Stimulated activated CD8-positive, alpha-beta memory T cell treated with anti-CD3 and anti-CD28 coated beads, Interleukin-2, amount 100 ng/mL, for 1 hour (primary cell): ENCODE measurements around the gene SNED1.

Experiments used
- DNase-seq, 2 donors: peaks; one replicate each; pipeline ENCODE4 v3.0.0-alpha.2; 2020; ENCODE audit warnings: low read depth in 2 of 2

Gene SNED1

DNA sequence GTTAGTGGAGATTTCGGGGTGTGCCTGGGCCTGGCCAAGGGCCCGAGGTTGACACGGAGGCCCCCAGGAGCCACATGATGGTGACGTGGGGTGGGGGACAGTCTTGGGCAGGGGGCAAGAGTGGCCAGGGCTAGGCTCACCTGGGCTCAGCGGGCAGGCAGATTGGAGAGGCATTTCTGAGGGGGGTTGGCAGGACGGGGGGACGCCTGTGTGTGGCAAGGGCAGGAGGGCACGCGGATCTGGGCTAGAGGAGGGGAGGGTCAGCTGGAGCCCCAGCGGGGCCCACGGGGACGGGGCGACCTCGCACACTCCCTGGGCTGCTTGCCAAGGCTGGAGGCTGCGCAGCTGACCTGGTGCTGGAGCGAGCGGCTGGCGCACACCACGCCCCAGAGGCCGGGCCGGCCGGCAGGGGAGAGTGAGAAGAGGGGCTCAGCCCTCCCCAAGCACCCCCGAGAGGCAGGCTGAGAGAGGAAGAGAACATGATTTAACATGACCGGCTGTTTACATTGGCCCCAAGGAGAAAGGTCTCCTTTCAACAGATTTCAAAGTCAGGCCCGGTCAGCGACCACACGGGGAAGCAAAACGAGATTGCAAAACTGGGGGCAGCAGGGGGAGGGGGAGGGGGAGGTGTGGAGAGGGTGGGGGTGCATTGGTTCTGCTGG lies 38.0 kb upstream of the SNED1 start:
- DNase-seq = no peak

DNA sequence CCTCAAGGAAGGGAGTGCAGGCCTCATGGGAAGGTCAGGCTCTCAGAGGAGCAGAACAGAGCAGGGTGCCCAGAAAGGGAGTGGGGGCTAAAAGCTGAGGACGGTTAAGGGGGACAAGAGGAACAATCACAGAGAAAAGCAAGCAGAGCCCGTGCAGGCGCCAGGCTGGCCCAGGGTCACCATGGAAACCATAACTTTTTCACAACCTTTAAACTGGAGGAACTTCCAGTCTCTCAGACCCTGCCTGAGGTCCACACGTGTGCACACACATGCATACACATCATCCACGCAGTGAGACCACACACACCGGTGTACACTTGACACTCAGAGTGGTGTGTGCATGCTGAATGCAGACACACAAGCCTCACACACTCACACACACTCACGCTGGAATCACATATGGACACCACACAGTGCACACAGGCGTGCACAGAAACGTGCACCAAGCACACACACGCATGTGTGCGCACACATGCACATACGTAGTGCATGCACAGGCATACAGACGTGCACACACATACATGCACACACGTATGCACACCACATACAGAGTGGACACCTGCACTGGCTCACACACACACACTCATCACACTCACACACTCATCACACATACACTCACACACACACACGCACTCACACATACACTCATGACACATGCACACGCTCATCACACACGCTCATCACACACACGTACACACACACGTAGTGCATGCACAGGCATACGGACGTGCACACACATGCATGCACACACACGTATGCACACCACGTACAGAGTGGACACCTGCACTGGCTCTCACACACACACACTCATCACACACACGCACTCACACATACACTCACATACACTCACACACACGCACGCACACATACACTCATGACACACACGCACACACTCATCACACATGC lies 37.2 kb upstream of the SNED1 start:
- no peak for DNase-seq

DNA sequence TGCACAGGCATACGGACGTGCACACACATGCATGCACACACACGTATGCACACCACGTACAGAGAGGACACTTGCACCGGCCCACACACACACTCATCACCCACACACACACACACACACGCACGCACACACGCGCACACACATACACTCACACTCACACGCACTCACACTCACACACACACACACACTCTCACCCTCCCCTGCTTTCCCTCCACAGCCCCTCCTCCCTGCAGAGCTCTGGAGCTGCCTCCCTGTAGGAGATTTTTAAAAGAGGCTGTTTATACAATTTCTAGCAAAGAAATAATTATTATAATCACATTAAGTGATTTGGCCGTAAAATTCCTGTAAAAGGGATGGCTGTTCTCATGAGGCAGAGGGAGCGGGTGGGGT lies 36.5 kb upstream of the SNED1 start:
- DNase-seq = no peak

DNA sequence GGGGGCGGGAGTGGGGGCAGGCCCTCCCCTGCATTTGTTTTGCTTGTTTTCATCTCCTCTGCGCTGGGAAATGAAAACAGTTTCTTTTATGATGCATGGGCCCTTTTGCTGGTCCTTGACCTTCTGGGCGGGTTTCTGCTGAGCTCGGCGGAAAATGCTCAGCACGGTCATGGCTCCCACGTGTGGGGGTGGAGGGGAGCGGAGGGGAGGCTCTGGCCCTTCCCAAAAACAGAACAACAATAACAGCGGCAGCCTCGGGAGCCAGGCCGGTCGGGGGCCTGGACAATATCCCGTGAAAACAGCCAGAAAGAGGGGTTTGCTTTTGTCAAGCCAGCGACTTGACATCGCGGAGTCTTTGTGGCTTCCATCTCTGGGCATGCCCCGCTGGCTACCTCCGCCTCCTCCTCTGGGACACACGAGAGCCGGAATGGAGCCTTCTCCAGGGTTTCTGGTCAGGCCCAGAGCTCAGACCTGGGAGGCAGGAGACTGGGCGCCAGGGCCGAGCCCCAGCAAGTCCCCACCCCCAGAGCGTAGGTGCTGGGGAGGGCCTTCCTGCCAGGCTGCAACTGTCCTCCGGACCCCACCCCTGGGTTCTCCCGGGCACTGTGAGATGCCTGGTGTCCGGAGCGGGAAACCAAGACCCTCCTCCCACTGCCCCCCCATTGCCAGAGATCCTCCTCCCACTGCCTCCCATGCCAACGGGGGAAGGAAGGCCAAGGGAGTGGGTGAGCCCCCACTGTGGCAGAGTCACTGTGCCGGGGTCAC lies 35.9 kb upstream of the SNED1 start:
- DNase-seq = no peak

DNA sequence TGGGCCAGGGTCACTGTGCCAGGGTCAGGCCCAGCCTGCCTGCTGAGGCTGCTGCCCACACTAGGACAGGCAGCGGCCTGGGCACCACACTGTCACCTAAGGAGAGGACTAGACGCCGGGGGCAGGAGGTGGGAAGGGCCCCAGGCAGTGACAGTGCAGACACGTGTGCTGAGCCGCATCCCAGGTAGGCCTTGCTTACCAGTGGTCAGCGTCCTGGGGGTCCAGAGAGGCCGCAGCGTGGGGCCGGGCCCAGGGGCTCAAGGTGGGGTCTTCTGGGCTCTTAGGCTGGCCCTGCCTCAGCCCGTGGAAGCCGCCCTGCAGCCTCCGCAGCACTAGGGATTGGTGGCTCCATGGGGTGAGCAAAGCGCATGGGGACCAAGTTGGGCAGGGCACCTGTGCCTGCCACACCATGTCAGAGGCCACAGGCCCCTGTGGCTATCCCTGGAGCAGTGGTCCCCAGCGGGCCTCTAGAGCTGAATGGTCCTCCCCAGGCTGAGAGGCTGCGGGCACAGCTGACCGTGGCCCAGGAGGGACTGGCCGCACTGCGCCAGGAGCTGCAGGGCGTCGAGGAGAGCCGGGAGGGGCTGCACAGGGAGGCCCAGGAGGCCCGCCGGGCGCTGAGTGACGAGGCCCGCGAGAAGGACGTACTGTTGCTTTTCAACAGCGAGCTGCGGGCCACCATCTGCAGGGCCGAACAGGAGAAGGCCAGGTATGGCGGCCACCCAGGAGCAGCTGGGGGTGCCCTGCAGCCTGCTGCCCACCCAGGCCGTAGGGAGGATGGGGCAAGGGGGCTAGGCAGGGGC lies 35.2 kb upstream of the SNED1 start:
- DNase-seq = no peak

DNA sequence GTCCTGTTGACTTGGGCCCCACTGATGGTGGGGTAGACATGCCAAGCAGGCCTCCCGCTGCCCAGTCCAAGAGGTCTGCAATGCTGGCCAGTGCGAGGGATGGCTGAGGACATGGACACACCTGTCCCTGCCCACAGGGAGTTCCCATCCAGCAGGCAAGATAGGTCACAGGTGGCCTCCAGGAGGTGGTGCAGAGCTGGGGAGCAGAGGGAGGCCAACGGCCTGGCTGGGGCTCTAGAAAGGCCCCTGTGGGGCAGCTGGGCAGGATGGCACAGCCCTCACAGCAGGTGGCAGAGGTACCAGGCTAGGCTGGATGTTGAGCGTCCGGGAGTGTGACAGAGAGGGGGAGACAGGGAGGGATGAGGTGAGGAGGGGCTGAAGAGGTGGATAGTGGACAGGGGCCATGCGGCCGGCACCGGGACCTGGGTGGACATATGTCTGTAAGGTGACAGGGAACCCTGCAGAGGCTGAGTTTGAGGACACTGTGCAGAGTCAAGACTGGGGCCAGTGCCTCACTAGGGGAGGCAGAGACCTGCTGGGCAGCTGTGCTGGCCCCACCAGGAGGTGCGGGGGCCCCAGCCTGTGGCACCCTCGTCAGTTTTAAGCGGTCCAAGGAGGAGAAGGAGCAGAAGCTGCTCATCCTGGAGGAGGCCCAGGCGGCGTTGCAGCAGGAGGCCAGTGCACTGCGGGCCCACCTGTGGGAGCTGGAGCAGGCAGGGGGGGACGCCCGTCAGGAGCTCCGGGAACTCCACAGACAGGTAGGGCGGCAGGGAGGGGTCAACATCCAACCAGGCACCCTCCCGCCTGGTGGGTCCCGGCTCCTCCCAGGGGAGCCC lies 34.3 kb upstream of the SNED1 start:
- DNase-seq = no peak

DNA sequence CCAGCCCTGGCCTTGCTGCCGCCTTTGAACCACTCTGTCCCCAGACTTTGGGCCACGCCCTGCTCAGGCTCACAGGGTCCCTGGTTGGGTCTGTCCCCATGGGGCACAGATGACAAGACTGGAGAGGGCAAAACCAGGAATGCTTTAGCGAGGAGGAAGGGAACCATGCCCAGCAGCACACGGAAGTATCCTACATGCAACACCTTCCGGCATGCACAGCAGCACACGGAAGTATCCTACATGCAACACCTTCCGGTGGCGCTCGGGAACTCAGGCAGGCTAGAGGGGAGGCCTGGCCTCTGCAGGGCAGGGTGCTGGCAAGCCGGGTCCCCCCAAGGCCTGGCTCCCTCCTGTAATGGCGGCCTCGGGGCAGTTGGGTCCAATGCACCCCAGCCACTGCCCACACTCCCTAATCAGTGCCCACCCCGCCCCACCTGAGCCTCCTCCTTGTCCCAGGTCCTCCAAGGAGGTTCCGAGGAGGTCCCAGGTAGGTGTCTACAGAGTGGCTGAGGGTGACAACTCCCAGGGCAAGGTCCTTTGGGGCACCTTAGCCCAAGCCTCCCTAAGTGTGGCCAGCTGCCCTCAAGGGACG lies 33.6 kb upstream of the SNED1 start:
- no peak for DNase-seq

DNA sequence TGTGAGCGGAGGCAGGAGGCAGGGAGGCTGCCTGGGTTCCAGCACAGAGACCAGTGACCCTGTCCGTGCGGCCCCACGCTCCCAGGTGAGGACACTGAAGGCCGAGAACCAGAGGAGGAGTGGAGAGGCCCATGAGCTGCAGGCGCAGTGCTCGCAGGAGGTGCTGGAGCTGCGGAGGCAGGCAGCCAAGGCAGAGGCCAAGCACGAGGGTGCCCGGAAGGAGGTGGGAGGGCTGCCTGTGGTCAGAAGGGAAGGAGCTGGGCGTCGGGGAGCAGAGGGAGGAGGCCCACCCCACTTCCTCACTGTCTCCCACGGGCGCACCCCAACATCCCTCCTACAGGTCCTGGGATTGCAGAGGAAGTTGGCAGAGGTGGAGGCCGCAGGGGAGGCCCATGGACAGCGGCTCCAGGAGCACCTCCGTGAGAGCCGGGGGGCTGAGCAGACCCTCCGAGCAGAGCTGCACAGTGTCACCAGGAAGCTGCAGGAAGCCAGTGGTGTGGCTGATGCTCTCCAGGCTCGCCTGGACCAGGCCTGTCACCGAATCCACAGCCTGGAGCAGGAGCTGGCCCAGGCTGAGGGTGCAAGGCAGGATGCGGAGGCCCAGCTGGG lies 33.0 kb upstream of the SNED1 start:
- DNase-seq = no peak

DNA sequence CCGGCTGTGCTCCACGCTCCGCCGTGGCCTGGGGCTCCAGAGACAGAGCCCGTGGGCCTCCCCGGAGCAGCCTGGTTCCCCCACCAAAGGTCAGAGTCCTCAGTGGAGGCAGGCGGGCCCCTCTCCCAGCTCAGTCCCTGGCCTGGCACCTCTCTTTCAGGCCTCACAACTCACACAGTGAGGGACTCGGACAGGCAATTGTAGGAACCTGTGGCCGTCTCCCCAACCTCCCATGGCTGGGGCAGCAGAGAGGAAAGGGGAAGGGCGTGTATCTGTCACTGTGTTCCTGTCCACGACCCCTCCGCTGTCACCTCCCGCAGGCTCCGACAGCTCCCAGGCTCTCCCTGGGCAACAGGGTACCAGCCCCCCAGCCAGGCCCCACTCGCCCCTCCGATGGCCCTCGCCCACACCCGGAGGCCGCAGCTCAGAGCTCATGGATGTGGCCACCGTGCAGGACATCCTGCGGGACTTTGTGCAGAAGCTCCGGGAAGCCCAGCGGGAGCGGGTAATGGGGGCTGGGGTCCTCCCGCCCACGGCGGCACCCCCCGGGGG lies 32.4 kb upstream of the SNED1 start:
- DNase-seq = no peak

DNA sequence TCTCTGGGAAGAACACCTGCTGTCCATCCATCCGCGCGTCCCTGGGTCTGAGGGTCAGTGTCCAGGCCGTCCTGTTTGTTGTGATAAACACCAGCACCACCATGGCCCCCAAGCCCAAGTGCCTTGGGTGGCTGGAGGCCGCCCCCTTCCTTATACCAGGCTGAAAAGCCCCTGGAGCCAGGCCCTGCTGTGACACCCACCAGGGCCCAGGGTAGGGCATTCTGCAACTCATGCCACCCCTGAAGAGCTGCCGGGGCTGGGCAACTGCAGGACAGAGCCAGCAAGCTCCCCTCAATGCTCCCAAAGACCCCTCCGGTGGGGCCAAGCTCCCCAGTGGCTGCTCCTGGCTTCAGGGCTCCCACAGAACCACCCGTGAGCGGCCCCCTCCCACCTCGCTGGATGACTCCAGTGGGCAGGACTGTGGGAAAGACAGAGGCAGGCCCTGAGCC lies 31.9 kb upstream of the SNED1 start:
- DNase-seq = no peak

DNA sequence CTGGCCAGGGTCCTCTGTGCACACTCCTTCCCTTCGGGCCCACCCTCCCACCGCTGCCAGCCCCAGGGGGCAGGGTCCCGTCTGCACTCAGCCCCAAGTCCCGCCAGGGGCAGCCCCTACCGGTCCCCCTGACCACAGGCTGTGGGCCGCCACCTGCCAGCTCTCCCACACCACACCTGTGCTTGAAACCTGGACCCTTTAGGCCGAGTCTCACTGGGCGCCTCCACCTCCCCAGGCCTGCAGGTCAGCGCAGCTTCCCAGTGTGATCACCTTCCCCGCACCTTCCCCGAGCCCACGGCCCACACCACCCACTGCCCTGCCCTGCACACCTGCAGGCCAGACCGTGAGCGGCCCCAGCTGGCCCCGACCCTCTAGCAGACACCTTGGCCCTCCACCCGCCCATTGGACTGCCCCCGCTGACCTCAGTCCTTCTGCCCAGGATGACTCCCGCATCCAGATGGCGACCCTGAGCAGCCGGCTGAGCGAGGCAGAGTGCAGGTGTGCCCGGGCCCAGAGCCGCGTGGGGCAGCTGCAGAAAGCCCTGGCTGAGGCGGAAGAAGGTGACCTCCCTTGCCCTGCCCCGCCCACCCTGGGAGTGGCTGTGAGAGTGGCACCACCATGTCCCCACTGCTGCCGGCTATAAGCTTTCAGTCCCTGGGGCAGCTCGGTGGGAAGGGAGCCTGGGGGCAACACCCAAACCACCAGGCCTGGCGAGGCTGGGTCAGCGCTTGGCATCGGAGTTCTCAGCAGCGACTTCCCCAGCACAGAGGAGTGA lies 31.3 kb upstream of the SNED1 start:
- DNase-seq = no peak

DNA sequence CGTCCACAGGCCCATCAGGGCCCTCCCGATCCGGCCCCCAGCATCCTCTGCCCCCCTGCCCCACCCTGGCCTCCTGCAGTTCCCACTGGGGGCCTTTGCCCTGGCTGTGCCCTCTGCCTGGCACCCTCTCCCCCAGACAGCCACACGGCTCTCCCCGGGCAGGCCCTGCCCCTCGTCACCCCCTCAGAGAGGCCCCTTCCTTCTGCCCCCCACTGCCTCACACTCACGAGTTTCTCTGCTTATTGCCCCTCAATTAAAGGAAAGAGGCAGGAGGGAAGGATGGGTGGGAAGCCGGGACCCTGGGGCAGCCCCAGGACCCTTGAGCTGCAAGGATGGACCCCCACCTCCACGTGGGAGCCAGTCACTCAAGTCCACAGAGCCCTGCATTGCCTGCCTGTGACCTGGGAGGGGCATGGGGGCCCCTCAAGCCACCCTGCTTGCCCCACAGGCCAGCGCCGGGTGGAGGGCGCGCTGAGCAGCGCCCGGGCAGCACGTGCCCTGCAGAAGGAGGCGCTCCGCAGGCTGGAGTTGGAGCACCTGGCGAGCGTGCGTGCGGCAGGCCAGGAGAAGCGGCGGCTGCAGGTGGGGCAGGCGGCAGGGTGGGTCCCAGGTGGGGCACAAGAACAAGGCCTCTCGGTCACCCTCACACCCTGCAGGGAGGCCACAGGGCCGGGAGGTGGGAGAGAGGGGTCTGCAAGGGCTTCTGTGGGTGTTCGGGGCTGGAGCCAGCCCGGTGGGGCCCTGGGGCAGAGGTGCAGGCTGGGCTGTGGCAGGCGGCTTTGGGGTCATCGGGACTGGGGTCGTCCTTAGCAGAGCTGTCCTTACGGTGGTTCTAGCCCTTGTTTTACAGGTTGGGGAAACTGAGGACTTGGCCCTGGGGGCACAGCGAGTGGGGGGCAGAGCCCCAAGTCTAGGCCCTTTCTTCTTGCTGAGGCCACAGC lies 30.5 kb upstream of the SNED1 start:
- DNase-seq = no peak

DNA sequence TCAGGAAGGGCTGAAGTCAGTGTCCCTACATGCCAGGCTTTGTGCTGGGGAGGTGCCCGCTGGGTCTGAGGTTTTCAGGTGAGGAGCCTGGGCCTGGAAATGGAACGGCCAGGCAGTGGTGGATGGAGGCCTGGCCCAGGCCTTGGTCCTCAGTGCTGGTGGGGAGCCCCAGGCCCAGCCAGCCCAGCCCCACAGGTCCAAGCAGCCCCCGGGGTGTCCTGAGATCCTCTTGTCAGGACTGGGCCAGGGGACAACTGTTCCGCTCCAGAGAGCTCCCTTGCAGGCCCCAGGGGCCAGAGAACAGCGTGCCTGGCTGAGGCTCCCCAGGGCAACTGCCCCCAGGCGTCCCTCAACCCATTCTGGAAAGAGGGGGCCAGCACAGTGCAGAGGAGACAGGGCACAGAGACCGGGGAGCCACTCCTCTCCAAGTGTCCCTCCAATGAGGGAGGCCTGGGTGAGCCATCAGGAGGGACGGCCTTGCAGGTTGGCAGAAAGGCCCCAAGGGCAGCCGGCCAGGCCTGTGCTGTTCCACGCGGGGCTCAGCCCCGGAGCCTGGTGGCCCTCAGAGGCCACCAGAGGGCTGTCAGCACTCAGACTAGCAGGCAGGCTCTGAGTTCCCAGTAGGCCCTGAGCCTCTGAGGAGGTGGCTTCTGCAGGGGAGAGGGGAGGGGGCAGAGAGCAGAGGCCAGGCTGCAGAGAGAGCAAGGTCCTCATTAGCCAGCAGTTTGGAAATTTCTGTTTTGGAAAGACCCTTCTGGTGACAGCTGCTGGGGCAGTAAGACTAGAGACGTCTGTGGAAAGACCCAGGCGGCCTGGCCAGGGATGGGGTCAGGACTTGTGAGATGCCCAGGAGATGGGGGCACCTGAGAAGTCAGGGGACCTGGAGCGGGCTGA lies 29.4 kb upstream of the SNED1 start:
- DNase-seq = no peak

DNA sequence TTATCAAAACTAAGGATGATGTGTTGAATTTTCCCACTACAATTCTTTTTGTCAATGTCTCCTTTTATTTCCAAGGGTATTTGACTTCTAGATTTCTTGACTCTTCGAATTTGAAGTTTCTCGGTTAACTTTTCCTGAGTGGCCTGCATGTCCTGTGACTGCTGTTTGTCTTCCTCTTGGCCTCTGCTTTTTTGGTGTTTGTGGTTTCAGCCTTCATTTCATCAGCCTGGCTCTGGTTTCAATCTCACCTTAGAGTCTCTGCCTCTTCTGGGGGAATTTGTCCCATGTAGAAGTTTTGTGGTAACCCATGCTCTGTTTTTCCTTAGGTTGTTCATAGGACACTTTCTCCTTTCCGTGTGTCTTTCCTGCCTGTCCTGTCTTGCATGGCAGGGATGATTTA lies 28.3 kb upstream of the SNED1 start:
- DNase-seq = no peak

DNA sequence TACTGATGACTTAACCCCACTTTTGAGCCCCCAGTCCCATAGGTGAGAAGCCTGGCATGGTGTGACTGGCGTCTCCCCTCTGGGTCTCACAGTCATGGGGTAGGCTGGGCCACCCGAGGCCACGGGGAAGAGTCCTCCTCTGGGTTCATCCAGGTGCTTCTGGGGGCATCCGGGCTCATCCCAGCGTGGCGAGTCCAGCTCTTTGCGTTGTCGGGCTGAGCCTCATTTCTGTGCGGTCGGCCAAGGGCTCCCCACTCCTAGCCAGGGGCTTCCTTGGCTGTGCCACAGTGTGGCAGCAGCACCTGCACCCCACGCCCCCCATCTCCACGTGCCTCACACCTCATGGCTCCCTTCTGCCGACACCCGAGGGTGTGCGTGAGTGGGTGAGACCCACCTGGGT lies 27.6 kb upstream of the SNED1 start:
- no peak for DNase-seq

DNA sequence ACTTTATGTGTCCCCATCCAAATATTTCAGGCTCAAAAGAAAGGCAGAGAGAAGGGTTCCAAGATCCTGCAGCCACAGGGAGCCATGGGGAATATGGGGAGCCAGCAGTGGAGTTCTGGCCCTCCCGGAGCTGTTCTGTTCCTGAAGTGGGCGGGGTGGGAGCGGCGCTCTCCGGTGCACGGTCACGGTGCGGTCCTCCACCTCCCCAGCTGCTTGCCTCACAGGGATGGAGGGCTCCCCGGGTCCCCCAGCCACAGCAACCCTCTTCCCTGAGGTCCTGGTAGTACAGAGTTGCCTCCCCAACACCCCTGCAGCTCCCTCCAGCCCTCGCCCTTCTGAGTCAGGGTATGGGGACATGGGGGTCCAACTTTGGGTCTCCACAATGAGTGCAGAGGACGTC lies 26.2 kb upstream of the SNED1 start:
- DNase-seq = no peak
